Subcutaneous abdominal adipose tissue (tissue), 5 donors: Measurements from ENCODE around the gene KRT73.

Source experiments
- H3K27ac ChIP-seq: one replicate; pipeline ENCODE4 v1.7.0; 2013; ENCODE audit warnings: low read depth, mild to moderate bottlenecking, inconsistent platforms, low read length, moderate library complexity
- H3K27me3 ChIP-seq, 5 donors: one replicate each; pipeline ENCODE4 v1.7.0; 2013; ENCODE audit warnings: low read length in 5 of 5, inconsistent platforms in 1 of 5; ENCODE audit not compliant: control insufficient read depth in 5 of 5, insufficient read depth in 4 of 5
- H3K36me3 ChIP-seq, 5 donors: one replicate each; pipeline ENCODE4 v1.7.0; 2013; ENCODE audit warnings: low read length in 5 of 5; ENCODE audit not compliant: control insufficient read depth in 5 of 5, insufficient read depth in 5 of 5
- H3K4me1 ChIP-seq, 5 donors: one replicate each; pipeline ENCODE4 v1.7.0; 2013; ENCODE audit warnings: low read length in 5 of 5, mild to moderate bottlenecking in 3 of 5, moderate library complexity in 1 of 5; ENCODE audit not compliant: control insufficient read depth in 5 of 5, insufficient read depth in 5 of 5
- H3K4me3 ChIP-seq, 5 donors: one replicate each; pipeline ENCODE4 v1.7.0; 2013; ENCODE audit warnings: low read length in 5 of 5, low read depth in 1 of 5
- H3K9ac ChIP-seq, 5 donors: one replicate each; pipeline ENCODE4 v1.7.0; 2013; ENCODE audit warnings: low read length in 5 of 5, mild to moderate bottlenecking in 4 of 5, moderate library complexity in 3 of 5
- H3K9me3 ChIP-seq, 5 donors: one replicate each; pipeline ENCODE4 v1.7.0; 2013; ENCODE audit warnings: low read length in 5 of 5; ENCODE audit not compliant: control insufficient read depth in 5 of 5
- donor health status: healthy.
- donor health status: healthy.
- donor health status: healthy.
- donor health status: healthy.
- donor health status: healthy.

The KRT73 gene

GRCh38 chr12:52564582-52564981 is 53.8 kb downstream of the KRT73 start:
- Histone ChIP-seq H3K9ac (no peak overlapping the region), H3K9me3 (no peaks in the 10 kb centered on the region), H3K4me3 (no peak overlapping the region), H3K36me3 (no peaks in the 10 kb centered on the region), H3K27me3 (peaks cover 0 to 11% (median 5%) of the 10 kb centered on the region in 5 donors), H3K4me1 (no peaks in the 10 kb centered on the region), H3K27ac (no peak overlapping the region)

DNA sequence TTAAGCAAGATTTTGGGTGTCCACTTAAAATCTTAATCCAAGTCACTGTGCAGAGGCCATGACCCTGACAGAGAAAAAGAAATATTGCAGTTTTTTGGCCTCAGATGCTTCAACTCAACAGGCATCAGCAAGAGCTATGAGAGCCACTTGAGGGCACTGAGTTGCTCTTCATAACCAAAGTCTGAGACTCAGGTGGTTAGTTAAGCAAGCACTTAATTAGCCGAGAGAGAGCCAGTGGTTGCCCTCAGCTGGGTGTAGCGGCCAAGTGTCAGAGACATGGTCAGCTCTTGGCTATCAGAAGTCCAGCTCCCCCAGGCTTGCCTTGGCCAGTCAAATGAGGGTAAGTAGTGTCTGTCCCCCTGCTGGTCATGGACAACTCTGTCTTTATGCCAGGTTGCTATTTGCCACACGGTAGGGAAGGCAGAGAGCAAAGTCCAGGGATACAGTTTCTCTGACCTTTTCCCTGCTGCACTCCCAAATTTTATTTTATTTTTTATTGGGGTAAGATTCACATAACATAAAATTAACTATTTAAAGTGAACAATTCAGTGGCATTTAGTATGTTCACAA is 56.4 kb downstream of the KRT73 start:
- no peaks in the 10 kb centered on the region for H3K36me3 ChIP-seq
- H3K27ac ChIP-seq, result no peak overlapping the region
- H3K9me3 ChIP-seq, result no peaks in the 10 kb centered on the region
- no peak overlapping the region for H3K9ac ChIP-seq
- H3K4me3 ChIP-seq, result no peak overlapping the region
- peaks cover 0 to 11% (median 2%) of the 10 kb centered on the region in 5 donors for H3K27me3 ChIP-seq
- H3K4me1 ChIP-seq, result no peaks in the 10 kb centered on the region

DNA sequence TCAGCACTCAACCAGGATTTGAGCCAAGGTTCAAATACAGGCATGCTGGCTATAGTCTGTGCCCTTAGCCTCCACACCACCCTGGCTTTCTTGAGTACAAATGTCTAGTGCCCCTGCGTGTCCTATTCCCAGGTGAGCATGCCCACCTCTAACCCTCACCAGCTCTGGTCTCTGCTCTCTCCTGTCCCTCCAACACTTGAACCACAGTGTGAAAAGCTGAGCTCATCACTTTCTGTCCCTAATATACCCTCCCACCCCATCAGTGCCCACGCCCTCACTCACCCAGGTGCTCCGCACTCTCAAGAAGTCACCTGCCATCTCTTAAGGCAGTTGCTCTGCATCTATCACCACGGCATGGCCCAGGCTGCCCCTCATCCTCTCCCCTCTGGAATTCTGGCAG is 58.4 kb downstream of the KRT73 start:
- no peak overlapping the region for H3K4me3 ChIP-seq
- no peaks in the 10 kb centered on the region for H3K9me3 ChIP-seq
- no peak overlapping the region for H3K27ac ChIP-seq
- H3K36me3 ChIP-seq, result no peaks in the 10 kb centered on the region
- H3K4me1 ChIP-seq, result no peaks in the 10 kb centered on the region
- H3K27me3 ChIP-seq, result peaks cover 0 to 8% (median 2%) of the 10 kb centered on the region in 5 donors
- no peak overlapping the region for H3K9ac ChIP-seq

DNA sequence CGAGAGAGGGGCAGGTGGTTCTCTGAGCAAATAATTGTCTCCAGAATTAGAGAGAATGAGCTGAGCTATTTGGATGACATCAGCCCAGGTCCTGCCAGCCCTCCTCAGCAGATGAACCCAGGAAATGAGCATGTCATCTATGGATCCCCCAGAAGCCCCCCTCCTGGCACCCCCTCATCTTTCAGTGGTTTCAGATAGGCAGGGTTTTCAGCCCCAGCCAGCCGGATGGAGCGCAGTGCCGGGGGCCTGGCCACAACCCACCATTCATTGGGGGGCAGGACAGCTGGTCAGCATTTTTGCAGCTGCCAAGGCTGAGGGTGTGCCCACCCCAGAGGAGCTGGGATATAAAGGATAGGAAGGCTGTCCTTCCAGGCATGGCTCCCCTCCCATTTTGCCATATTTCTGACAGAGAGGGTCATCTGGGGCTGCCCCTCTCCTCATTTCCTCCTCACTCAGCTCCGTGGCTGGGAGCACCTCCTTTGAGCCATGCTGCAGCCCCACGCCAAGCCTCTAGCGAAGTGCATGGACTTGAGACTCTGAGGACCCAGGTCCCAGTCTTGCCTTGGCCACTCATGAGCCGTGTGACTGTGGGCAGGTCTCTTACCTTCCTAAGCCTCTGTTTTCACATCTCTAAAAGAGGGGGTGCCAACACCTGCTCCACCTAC is 59.4 kb downstream of the KRT73 start:
- no peaks in the 10 kb centered on the region for H3K9me3 ChIP-seq
- H3K4me3 ChIP-seq, result no peak overlapping the region
- no peaks in the 10 kb centered on the region for H3K36me3 ChIP-seq
- H3K9ac ChIP-seq, result no peak overlapping the region
- peaks cover 0 to 8% (median 2%) of the 10 kb centered on the region in 5 donors for H3K27me3 ChIP-seq
- H3K4me1 ChIP-seq, result no peaks in the 10 kb centered on the region
- H3K27ac ChIP-seq, result no peak overlapping the region
